Effector CD4-positive, alpha-beta T cell (primary cell): ENCODE measurements around the gene CEP83.
"Not testable (repeated sequence)": the region's sequence is repeated elsewhere in the genome, so short reads cannot be mapped to it uniquely, and the experiment has no call there.

Experiments
- DNase-seq: peaks from one replicate; pipeline ENCODE4 v3.0.0-alpha.2; 2020
- total RNA-seq: gene quantifications from one replicate; lab custom pipeline; 2026; lab: John Stamatoyannopoulos, UW

CEP83 gene, protein sequence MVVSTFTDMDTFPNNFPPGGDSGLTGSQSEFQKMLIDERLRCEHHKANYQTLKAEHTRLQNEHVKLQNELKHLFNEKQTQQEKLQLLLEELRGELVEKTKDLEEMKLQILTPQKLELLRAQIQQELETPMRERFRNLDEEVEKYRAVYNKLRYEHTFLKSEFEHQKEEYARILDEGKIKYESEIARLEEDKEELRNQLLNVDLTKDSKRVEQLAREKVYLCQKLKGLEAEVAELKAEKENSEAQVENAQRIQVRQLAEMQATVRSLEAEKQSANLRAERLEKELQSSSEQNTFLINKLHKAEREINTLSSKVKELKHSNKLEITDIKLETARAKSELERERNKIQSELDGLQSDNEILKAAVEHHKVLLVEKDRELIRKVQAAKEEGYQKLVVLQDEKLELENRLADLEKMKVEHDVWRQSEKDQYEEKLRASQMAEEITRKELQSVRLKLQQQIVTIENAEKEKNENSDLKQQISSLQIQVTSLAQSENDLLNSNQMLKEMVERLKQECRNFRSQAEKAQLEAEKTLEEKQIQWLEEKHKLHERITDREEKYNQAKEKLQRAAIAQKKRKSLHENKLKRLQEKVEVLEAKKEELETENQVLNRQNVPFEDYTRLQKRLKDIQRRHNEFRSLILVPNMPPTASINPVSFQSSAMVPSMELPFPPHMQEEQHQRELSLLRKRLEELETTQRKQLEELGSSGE
- total RNA-seq: 32.6 reads per million, percentile 58 among the genes with 10 or more reads in this experiment

GRCh38 chr12:94459728-94460615 is at the start of gene CEP83:
Gene CEP83, minus strand, starts transcription at chr12:94459867. Its CDS starts 47,377 bp downstream, at chr12:94412490.
- DNase-seq: peak; percentile 95

GRCh38 chr12:94509317-94509716 is 49.6 kb upstream of the CEP83 start:
- no peak for DNase-seq

DNA sequence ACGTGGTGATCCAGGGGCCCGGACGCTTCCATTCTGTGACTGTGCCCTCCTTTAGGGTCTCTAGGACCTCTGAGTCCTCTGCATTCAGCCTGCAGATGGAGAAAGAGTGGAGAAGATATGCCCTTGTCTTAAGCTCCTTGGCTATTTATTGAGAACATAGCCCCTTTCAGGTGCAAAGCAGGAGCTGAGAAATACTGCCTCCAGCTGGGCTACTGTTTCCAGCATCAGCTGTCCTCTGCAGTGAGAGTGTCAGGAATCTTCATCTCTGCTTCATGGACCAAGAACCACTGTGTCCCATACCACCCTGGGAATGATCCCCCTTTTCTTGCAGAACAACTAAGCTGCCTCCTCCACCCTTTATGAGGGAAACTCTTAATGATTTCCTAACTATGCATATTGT is 47.8 kb upstream of the CEP83 start:
- no peak for DNase-seq

GRCh38 chr12:94504386-94504785 is 44.7 kb upstream of the CEP83 start:
- DNase-seq: no peak

GRCh38 chr12:94503619-94504018 is 44.0 kb upstream of the CEP83 start:
- no peak for DNase-seq

DNA sequence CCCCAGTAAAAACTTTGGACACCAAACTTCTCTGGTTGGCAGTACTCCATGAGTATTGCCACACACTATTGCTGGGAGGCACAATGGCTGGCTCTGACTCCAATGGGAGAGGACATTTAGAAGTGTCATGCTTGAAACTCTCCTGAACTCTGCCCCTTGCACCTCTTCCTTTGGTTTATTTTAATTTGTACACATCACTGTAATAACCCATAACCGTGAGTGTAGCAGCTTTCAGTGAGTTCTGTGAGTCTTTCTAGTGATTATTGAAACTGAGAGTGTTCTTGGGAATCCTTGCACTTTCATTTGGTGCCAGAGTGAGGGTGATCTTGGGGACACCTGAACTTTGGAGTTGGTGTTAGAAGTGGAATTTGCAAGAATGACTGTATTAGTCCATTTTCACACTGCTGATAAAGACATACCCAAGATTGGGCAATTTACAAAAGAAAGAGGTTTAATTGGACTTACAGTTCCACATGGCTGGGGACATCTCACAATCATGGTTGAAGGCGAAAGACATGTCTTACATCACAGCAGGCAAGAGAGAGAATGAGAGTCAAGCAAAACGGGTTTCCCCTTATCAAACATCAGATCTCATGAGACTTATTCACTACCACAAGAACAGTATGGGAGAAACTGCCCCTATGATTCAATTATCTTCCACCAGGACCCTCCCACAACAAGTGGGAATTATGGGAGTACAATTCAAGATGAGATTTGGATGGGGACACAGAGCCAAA is 41.3 kb upstream of the CEP83 start:
- DNase-seq: no peak

- no peak for DNase-seq
Measured at GRCh38 chr12:94498698-94499097, 39.0 kb upstream of the CEP83 start.

DNA sequence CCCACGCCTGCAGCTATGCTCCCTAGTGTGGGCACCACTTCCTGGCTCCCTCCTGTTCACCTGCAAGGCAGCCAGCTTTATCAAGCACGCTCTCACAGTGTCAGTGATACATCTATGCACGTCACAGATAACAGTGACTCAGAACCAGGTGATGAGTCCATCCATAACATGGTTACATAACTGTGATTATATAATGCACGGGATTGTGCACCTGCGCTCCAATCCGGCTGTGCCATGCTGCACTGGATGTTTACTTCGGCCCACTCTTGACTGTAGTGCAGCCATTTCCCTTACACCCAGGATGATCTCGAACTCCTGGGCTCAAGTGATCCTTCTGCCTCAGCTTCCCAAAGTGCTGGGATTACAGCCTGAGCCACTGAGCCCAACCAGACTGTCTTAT is 38.4 kb upstream of the CEP83 start:
- DNase-seq: no peak

GRCh38 chr12:94495445-94496115 is 35.9 kb upstream of the CEP83 start:
- DNase-seq: no peak

DNA sequence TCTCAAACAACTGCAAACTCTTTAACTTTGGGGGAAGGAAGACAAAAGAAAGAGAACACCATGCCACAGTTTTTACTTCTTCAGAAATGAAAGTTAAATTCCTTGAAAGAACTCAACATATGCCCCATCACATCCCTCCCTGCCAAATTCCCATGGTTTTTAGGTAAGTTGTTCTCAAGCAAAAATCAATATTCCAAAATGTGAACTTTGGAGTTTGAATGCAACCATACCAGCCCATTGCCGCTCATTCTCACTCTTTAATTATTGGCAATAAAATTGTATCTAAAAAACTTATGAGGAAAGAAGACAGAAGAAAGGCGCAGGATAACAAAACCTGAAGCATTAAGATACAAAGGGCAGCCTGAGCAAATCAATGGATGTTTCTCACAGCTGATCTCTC is 31.8 kb upstream of the CEP83 start:
- DNase-seq: no peak

DNA sequence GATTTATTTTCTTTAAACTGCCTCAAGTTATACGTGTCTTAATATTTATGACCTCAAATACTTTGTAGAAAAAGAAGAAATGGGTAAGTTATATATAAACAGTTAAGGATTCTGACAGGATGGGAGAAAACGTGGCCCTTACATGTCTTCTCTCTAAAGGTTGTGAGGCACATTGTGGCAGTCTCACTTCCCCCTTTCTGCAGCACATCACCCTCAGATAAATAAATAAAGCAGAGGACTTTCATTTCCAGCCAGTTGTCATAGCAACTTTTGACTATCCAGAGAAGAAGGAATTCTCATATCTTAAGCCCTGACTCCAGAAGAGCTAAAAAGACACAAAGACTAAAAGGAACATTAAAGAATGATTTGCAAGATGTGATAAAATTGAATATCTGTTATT is 28.8 kb upstream of the CEP83 start:
- DNase-seq: no peak

DNA sequence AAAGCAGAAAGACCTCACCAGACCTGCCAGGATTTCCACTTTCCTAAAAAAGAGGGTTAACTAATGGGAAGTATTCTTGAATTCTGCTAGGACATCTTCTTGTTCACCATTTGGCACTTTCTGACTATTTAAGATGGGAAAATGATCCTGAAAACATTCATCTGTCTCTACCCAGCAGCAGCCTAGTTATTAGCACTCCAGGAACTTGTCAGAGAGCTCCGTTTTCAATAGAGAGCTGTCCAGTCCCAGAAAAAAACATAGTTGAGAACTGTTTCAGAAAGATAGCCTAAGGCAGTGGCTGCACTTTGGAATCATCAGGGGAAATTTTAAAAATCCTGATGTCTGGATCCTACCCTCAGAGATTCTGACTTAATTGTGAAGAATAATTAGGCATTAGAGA is 22.1 kb upstream of the CEP83 start:
- no peak for DNase-seq

- DNase-seq: no peak
Measured at GRCh38 chr12:94469522-94469921, 9.9 kb upstream of the CEP83 start.

GRCh38 chr12:94460616-94460959 is 921 bp upstream of the CEP83 start:
- DNase-seq: no peak

DNA sequence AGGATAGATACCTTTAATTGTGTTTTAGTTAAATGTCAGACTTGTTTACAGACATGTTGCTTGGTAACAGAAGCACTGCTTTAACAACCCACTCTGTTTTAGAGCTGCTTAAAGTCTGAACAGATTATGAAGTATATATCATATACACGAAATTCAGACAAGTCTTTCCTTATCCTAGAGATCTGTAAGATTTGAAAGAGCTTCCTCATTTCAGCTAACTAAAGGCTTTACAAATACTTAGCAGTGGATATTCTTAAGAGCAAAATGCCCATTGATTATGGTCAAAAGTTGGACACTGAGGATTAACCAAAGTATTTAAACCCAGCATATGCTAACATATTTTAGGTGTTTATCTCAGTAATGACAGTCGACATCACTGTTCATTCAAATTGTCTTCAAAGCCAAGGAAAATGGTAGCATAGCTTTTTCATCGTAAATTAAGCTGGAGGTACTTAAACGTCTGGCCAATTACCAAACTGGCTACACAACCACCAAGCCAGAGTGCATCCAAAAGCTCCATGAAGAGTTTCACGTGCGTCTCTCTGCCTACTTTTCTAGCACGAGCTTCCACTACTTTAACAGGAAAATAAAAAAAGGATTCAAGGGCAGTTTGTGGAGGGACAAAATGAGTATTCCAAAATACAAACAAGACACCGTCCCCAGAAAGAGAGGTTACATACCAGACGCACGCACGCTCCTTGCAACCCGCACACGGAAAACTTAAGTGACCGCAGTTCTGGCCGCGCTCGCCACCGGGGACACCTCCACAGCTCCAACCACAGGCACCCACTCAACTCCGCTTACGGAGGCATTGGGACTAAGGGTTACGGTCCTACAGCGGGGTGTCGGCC is 565 bp downstream of the CEP83 start:
- no peak for DNase-seq

GRCh38 chr12:94457311-94457710 is 2.4 kb downstream of the CEP83 start:
- DNase-seq: no peak

- not testable (repeated sequence) for DNase-seq
Measured at GRCh38 chr12:94454318-94454717, 5.3 kb downstream of the CEP83 start.

DNA sequence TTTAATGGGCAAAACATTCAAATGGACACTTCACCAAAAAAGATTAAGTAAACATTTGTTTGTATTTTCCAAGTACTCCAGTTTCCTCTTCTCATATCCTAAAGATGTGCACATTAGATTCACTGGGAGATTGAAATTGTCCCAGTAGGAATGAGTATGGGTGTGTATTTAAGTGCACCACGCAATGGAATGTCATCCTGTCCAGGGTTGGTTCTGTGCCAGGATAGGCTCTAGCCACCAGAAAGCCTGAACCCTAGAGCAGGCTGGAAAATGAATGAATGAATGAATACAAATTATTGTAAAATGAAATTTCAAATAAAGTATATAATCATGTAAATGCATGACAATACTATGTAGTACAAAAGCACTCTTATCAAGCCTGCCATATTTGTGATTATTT is 14.0 kb downstream of the CEP83 start:
- no peak for DNase-seq

DNA sequence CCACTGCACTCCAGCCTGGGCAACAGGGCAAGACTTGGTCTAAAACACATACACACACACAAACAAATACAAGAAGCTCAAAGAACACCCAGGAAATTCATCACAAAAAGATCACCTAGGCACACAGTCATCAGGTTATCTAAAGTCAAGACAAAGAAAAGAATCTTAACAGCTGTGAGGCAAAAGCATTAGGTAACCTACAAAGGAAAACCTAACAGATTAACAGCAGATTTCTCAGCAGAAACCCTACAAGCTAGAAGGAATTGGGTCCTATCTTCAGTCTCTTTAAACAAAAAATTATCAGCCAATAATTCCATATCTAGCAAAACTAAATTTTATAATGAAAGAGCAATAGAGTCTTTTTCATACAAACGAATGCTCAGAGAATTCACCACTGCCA is 22.4 kb downstream of the CEP83 start:
- DNase-seq: no peak

DNA sequence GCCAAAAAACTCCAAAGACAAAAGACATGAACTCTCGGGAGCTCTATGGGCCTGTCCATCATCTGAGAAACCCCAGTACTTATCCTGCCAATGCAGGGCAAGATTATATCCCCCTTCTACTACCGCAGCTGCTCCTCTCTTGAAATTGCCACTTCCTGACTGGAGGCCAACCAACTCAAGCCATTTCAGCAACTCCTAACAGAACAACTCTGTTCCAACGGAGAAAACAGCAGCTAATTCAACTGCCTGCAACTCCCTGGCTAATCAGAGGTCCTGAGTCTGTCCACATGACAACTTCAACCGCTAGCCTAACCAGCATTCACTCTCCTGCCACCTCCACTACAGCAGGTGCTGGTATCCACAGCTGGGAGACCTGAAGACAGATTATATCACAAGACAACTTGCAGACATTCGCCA is 24.1 kb downstream of the CEP83 start:
- no peak for DNase-seq

- DNase-seq: no peak
Measured at GRCh38 chr12:94434171-94434570, 25.5 kb downstream of the CEP83 start.
